ENCODE data around the gene ZBED3.

ZBED3 gene

DNA sequence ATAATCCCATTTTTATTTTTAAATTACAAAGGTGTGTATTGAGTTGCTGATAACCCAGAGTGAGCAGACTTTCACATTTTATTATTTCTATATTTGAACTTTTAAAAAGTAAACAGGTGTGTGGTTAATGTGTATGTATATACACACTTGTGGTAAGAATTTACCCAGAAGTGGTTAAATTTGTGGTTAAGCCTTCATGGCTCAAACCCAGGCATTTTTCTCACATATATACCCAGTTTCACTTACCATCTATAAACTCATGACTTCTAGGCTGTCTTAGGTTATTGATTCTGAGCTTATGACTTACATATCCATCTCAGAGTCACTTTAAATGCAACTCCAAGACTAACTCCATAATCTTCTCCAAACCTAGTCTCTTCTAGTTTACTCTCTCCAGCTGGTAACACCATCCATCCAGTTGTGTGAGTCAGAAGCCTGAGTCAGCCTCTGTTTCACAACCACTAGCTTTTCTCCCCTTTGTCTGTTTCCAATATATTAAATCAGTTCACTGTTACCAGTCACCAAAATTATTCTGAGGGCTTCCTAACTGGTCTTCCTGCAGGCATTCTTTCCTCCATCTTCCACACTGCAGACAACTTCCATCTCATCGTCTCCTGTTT is 20.2 kb downstream of the ZBED3 start:
- TF ChIP-seq, protein P1, sequence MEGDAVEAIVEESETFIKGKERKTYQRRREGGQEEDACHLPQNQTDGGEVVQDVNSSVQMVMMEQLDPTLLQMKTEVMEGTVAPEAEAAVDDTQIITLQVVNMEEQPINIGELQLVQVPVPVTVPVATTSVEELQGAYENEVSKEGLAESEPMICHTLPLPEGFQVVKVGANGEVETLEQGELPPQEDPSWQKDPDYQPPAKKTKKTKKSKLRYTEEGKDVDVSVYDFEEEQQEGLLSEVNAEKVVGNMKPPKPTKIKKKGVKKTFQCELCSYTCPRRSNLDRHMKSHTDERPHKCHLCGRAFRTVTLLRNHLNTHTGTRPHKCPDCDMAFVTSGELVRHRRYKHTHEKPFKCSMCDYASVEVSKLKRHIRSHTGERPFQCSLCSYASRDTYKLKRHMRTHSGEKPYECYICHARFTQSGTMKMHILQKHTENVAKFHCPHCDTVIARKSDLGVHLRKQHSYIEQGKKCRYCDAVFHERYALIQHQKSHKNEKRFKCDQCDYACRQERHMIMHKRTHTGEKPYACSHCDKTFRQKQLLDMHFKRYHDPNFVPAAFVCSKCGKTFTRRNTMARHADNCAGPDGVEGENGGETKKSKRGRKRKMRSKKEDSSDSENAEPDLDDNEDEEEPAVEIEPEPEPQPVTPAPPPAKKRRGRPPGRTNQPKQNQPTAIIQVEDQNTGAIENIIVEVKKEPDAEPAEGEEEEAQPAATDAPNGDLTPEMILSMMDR (IDR thresholded peaks at IDR 0.05), result no peak
- H3K4me2 ChIP-seq (ENCODE audit: low read length), result no peak overlapping the region
- no peaks in the 10 kb centered on the region for H3K9me3 ChIP-seq (ENCODE audit: control insufficient read depth, low read length)
- H2AFZ ChIP-seq, result no peak overlapping the region
- H3K36me3 ChIP-seq (ENCODE audit: control insufficient read depth, insufficient read depth, low read length), result no peaks in the 10 kb centered on the region
- H3K4me3 ChIP-seq (ENCODE audit: low read depth, low read length), result no peak overlapping the region
- H3K27ac ChIP-seq, result no peak overlapping the region
- H3K27me3 ChIP-seq (ENCODE audit: control insufficient read depth, insufficient read depth, low read length), result no peaks in the 10 kb centered on the region
- no peaks in the 10 kb centered on the region for H3K4me1 ChIP-seq
- no peak overlapping the region for H3K9ac ChIP-seq
- no peaks in the 10 kb centered on the region for H3K79me2 ChIP-seq

DNA sequence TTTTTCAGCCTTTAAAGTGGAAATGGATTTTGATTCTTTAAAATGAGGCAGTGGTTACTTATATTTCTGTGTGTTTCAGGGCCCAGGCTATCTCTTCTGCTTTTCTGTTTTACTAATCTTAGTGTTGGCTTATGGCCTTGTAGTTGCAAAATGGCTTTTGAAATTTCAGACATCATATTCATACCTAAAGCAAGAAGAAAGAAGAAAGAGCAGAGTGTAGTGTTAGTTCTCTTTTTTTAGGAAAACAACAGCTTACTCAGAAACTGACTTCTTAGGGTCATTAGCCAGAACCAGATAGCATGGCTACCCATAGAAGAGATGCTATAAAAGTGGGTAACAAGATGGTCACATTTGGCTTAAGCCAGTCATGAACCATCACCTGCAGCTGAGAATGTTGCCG is 20.9 kb downstream of the ZBED3 start:
- Histone ChIP-seq H3K27ac (no peak overlapping the region), H3K9me3 (ENCODE audit: control insufficient read depth, low read length) (no peaks in the 10 kb centered on the region), H3K27me3 (ENCODE audit: control insufficient read depth, insufficient read depth, low read length) (no peaks in the 10 kb centered on the region), H3K79me2 (no peaks in the 10 kb centered on the region), H3K4me2 (ENCODE audit: low read length) (no peak overlapping the region), H2AFZ (no peak overlapping the region), H3K4me3 (ENCODE audit: low read depth, low read length) (no peak overlapping the region), H3K9ac (no peak overlapping the region), H3K4me1 (no peaks in the 10 kb centered on the region), H3K36me3 (ENCODE audit: control insufficient read depth, insufficient read depth, low read length) (no peaks in the 10 kb centered on the region)
- TF ChIP-seq, protein P1 (IDR thresholded peaks at IDR 0.05), result no peak

DNA sequence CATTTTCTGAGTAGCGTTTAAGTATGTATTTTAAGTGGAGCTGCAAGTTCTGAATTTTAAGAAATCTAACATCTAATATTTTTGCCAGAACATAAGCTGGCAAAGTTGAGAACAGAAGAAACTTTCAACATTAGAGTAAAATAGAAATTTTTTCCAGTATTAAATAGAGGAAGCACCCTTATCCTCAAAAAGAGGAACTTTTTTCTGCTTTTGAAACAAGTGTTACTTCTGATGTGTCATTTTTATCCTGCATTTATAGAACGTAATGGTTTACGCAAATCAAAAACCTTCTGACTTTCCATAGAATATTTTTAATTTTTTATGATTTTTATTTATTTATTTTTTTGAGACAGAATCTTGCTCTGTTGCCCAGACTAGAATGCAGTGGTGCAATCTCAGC is 21.8 kb downstream of the ZBED3 start:
- Histone ChIP-seq H3K79me2 (no peaks in the 10 kb centered on the region), H3K9ac (no peak overlapping the region), H2AFZ (no peak overlapping the region), H3K36me3 (ENCODE audit: control insufficient read depth, insufficient read depth, low read length) (no peaks in the 10 kb centered on the region), H3K4me3 (ENCODE audit: low read depth, low read length) (no peak overlapping the region), H3K27ac (no peak overlapping the region), H3K27me3 (ENCODE audit: control insufficient read depth, insufficient read depth, low read length) (no peaks in the 10 kb centered on the region), H3K4me2 (ENCODE audit: low read length) (no peak overlapping the region), H3K9me3 (ENCODE audit: control insufficient read depth, low read length) (no peaks in the 10 kb centered on the region), H3K4me1 (no peaks in the 10 kb centered on the region)
- TF ChIP-seq, protein P1 (IDR thresholded peaks at IDR 0.05), result no peak

DNA sequence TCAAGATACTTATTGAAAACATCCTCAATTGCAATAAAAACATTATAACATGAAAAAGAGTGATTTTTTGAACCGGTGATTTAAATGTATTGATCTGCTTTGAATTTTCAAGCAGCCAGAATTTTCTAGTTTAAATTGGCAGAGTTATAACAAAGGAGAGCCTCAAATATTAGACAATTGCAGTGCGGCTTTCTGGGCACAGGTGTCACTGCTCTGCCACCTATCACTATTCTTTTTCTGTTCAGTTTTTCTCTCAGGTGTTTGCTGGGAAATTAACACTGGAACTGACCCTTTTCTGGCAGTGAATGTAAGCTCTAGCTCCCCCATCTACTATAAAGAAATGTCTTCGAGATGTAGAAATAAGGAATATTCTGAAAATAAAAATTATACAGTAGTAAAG is 23.0 kb downstream of the ZBED3 start:
- H2AFZ ChIP-seq, result no peak overlapping the region
- H3K4me3 ChIP-seq (ENCODE audit: low read depth, low read length), result no peak overlapping the region
- no peaks in the 10 kb centered on the region for H3K27me3 ChIP-seq (ENCODE audit: control insufficient read depth, insufficient read depth, low read length)
- no peaks in the 10 kb centered on the region for H3K36me3 ChIP-seq (ENCODE audit: control insufficient read depth, insufficient read depth, low read length)
- no peaks in the 10 kb centered on the region for H3K79me2 ChIP-seq
- H3K9ac ChIP-seq, result no peak overlapping the region
- no peak overlapping the region for H3K27ac ChIP-seq
- no peak overlapping the region for H3K4me2 ChIP-seq (ENCODE audit: low read length)
- H3K4me1 ChIP-seq, result no peaks in the 10 kb centered on the region
- TF ChIP-seq, protein P1 (IDR thresholded peaks at IDR 0.05), result peak; percentile 6
- H3K9me3 ChIP-seq (ENCODE audit: control insufficient read depth, low read length), result no peaks in the 10 kb centered on the region

DNA sequence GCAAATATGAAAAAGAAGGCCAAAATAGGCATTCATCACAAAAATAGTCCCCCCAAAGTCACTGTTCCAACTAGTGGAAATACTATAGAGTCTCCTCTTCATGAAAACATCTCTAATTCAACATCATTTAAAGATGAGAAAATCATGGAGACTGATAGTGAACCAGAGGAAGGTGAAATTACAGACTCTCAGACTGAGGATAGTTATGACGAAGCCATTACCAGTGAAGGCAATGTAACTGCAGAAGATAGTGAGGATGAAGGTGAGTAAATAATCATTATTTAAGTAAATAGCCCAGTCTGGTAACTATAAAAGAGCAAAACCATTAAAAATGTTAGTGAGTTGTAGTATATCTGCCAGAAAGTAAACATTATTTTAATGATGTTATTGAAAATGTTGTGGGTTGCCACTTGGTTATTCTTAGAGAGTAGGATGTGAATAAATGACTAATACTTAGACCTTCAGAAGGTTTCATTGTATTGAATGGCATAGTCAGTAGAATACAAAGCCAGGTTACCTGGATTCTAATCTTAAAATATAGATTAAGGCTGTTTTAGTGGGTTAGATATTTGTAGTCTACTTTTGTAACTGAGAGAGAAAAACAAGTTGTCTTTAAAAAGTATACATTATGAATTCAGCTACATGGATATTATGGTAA is 40.5 kb downstream of the ZBED3 start:
- H3K27ac ChIP-seq, result no peak overlapping the region
- no peak overlapping the region for H2AFZ ChIP-seq
- no peaks in the 10 kb centered on the region for H3K9me3 ChIP-seq (ENCODE audit: control insufficient read depth, low read length)
- H3K4me1 ChIP-seq, result no peaks in the 10 kb centered on the region
- no peaks in the 10 kb centered on the region for H3K79me2 ChIP-seq
- TF ChIP-seq, protein P1 (IDR thresholded peaks at IDR 0.05), result no peak
- H3K4me3 ChIP-seq (ENCODE audit: low read depth, low read length), result no peak overlapping the region
- no peak overlapping the region for H3K9ac ChIP-seq
- H3K36me3 ChIP-seq (ENCODE audit: control insufficient read depth, insufficient read depth, low read length), result no peaks in the 10 kb centered on the region
- H3K27me3 ChIP-seq (ENCODE audit: control insufficient read depth, insufficient read depth, low read length), result no peaks in the 10 kb centered on the region
- no peak overlapping the region for H3K4me2 ChIP-seq (ENCODE audit: low read length)
